GOT3 (cell line): ENCODE results near the gene CPLX3.

ENCODE experiments used
- DNase-seq: peaks from one replicate; lab custom pipeline; 2025; ENCODE audit warnings: mixed read lengths; lab: John Stamatoyannopoulos, UW

The CPLX3 gene

DNA sequence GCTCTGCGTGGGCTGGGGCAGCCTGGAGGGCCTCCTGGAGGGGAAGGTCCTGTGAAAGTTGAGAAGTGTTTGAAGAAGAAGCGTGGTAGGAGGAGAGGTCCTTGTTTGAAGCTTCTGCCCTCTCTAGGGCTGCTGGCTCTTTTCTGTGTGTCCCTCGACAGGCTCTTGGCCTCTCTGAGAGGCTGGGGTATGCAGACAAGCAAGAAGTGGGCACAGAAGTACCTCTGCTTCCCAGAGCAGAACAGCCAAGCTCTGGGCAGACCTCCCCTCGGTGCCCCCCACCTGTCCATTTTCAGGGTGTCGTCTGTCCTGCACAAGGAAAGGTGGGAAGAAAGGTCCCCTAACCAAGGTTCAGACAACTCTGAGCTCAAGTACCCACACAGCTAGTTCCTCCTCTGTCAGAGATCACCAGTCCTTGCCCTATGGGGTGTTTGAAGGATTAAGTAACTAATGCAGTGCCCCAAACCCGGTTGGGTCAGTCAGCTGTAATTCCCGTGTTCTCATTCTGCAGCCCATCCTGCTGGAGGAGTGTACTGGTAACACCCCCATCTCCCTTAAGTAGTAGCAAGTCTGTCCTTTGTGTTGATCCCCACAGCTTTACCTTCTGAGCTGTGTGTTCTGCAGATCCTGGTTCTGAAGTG, 38.3 kb upstream of the CPLX3 start:
- no peak for DNase-seq

DNA sequence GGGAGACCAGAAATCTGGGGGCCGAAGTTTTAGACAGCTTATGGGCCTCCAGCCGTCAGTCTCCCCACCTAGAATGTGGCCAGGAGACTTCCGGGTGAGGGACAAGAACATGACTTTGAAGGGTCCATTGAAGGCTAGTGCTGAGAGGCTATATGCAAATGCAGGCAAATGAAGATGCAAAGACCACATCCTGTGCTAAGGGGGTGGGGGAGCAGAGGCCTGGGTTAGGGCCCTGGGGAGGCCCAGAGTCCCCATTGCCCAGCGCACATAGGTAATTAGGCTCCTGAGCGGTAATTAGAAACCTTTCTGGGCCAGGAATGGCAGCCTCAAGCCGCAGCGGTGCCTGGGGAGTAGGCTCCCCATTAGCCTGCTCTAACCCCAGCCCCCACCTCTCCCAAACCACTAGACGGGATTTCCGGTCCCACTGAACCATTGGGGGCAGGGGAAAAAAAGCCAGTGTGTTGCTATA, 37.7 kb upstream of the CPLX3 start:
- DNase-seq, result no peak

DNA sequence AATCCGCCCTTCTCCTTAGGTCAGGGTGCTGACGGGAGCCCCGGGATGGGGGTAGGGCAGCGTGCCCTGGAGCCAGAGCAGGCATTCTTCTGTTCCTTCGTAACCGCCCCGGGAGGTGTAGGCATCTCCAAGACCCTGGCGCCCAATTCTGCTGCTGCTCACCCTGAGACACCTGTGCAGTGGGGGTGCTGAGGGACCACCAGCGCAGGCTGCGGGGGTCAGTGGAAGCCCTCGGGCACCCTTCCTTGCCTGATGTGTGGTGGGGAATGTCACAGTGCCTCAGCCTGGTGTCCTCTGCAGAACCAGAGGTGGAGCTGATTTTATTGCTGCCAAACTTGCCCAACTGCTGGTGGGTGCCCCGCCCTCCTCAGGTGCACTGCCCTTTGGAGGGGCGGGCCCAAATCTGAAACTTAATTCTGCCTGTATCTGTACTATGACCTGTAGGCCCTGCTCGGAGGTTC, 37.2 kb upstream of the CPLX3 start:
- no peak for DNase-seq

DNA sequence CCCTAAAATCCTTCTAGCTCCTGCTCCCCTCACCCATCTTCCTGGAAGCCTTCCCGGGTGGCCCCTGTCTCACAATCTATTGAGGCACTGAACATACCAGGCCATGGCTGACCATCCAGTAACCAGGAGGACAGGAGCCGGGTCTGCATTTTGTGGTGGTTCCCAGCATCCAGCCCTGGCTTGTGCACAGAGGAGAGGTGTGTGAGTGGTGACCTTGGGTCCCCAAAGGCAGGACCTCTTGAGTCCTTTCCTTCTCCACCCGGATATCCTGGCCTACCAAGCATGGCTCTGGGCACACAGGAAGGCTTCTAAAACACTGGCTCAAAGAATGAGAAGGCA, 36.7 kb upstream of the CPLX3 start:
- DNase-seq, result no peak

DNA sequence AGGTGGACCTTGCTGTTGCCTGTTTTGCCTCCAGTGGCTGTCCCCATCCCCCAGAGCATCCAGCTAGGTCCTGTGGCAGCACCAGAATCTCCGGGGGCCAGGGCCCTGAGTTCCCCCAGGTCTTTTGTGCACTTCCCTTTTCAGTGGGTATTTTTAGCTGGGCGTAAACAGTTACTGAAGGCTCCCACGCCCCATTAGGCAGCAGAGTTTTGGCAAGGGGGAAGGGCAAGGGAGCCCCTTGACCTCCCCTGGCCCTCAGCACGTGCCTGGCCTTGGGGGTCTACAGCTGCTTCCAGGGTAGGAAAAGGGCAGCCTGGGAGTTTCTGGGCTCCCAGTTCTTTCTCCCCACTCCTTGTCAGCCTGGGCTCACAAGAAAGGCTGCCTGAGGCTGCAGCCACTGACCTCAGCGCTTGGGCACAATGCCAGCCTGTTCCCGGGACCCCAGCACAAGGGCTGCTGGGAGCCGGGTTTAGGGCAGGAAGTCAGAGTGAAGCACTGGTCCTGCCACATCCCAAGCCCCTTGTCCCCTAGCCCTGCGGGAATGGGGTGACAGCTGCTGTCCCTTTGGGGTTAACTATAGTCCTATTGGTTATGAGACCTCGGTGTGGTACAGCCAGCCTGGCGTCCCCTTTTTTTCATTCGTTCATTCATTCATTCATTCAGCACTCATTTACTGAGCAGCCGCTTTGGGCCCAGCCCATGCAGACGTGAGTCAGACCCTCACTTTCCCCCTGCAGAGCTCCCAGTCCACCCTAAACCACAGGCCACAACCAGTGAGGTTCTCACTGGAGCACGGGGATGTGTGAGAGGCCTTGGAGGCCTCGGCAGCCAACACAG, 36.1 kb upstream of the CPLX3 start:
- no peak for DNase-seq

DNA sequence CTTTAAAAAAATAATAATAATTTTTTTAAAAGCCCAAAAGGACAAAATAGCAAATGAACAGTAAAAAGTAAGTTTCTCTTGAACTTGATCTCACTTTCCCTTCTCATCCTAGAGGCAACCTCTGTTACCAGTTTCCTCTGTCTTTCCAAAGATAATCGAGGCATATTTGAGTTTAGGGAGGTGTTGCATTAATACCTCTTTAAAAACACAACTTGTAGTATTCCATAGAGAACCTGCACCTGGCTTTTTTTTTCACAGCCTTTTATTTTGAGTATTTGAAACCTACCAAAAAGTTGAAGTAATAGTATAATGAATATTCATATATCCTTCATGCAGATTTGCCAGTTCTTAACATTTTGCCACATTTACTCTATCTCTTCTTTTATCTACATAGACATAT, 35.4 kb upstream of the CPLX3 start:
- no peak for DNase-seq

DNA sequence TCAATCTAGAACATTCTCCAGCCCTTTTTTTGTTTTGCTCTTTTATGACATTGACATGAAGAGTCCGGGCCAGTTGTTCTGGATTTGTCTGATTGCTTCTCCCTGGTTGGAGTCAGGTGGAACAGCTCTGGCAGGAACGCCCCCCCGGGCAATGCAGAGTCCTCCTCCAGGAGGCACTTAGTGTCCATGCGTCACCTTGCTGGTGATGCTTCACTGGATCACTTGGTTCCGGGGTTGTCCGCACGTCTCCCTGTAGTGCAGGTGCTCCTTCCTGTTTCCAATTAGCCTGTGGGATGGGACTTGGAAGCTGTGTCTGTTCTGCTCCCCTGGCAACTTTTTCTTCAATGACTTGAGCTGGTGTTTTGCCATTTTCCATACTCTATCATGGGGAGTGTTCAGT, 34.8 kb upstream of the CPLX3 start:
- DNase-seq, result no peak

DNA sequence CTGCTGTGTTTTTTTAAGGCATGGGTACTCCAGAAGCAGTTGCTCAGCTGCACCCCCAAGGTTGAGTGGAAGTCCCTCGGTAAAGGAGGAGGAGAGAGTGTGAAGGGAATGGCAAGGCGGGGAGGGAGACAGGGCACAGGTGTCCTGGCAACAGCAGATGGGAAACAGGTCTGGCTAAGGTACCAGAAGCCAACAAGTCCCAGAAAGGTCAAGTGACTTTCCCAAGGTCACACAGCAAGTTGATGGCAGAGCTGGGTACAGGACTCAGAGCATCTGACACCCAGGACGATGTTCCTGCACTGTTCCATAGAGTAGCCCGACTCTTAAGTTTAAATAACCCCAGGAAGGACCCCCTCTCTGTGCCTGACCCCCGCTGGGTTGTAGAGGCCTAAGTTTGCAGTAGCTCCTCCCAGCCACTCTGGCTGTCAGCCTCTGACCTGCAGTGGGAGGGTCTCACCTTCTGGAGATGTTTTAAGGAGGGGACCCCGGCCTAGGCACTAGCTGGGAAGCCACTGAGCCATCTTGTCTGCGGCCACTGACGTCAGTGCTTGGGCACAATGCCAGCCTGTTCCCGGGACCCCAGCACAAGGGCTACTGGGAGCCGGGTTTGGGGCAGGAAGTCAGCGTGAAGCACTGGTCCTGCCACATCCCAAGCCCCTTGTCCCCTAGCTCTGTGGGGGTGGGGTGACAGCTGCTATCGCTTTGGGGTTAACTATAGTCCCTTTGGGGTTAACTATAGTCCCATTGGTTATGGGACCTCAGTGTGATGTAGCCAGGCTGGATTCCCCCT, 34.0 kb upstream of the CPLX3 start:
- DNase-seq, result no peak

DNA sequence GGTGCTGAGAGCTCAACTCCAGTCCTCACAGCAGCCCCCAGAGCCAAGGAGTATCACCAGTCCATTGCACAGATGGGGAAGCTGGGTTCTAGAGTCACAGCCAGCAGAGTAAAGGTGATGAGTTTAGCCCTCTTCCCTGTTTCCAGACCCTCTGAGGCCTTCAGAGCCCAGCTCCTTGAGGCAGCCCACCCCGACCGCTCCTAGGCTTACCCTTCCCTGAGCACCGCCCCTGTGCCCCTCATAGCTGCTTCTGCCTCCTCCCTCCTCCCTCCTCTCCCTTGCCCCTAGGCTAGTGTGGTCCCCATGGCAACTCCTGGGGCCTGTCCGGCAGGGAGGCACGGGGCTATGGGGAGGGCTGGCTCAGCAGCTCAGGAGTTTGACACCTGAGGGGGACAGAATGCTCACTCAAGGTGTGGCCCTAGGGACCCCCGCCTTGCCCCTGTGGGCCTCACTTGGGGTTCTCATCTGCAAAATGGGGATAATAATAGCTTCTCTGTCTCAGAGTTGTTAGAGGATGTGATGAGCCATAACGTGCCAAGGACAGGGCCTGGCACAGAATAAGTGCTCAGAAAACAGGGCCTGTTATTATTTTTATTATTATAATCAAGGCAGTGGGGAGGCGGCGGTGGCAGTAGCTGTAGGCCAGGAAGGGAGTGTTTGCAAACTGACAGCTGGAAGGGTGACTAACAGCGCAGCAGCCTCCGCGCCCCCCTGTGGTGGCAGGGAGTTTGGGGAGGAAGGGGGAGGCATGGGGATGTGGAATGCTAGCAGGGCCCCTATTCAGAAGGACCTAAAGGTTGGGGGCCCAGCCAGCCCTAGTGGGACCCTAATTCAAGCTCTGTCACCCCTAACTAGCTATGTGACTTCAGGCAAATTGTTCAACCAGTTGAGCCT, 33.0 kb upstream of the CPLX3 start:
- DNase-seq, result no peak

DNA sequence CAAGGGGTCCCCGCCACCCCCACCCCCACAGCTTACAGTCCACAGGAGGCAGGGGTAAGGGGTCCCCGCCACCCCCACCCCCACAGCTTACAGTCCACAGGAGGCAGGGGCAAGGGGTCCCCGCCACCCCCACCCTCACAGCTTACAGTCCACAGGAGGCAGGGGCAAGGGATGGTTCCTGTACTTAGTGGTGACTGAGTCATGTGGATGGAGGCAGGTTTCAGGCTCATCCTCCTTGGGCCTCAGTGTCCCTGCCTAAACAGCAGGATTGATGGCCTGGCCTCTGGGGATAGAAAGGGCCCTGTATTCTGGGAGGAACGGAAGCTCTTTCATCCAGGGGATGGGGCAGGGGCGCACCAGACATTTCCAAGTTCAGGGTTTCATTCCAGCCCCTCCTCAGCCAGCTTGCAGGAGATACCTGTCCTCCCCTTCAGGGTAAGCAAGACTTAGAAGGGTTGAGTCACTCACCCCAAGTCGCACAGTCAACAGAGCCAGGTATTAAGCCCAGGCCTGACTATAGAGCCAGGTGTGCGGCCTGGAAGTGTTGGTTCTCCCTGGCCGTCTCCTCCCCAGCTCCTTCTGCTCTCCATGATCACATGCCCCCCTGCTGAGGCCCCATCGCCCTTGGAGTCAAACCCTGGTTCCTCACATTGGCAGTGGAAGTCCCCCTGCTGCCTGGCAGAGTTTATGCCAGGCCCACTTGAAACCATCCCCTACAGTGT, 32.0 kb upstream of the CPLX3 start:
- DNase-seq, result no peak

DNA sequence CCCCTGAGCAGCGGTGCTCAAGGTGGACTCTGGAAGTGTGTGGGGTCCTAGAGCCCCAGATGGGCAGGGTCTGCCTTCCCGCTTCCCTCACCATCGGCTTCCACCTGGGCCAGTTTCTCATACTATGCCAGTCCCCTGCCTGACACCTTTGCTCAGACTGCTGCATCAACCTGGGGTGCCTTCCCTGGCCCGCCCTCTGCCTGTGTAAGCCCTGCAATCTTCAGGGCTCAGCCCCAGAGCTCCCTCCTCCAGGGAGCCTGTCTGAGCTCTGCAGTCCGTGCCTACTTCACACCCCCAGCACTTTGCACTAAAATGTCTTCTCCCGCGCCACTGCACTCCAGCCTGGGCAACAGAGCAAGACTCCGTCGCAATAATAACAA, 31.5 kb upstream of the CPLX3 start:
- DNase-seq, result no peak

DNA sequence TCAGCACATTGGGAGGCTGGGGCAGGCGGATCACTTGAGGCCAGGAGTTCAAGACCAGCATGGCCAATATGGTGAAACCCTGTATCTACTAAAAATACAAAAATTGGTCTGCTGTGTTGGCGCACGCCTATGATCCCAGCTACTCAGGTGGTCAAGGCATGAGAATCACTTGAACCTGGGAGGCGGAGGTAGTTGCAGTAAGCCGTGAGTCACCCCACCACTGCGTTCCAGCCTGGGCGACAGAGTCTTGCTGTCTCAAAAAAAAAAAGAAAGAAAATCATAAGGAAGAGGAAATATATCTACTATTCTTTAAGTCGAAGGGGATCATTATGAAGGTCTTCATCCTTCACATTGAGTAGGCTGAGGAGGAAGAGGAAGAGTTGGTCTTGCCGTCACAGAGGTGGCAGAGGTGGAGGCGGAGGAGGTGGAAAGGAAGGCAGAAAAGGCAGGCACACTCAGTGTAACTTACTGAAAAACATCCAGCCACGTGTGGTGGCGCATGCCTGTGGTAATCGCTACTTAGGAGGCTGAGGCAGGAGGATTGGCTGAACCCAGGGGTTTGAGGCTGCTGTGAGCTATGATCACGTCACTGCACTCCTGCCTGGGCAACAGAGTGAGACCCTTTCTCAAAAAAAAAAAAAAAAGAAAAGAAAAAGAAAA, 30.3 kb upstream of the CPLX3 start:
- DNase-seq, result no peak

DNA sequence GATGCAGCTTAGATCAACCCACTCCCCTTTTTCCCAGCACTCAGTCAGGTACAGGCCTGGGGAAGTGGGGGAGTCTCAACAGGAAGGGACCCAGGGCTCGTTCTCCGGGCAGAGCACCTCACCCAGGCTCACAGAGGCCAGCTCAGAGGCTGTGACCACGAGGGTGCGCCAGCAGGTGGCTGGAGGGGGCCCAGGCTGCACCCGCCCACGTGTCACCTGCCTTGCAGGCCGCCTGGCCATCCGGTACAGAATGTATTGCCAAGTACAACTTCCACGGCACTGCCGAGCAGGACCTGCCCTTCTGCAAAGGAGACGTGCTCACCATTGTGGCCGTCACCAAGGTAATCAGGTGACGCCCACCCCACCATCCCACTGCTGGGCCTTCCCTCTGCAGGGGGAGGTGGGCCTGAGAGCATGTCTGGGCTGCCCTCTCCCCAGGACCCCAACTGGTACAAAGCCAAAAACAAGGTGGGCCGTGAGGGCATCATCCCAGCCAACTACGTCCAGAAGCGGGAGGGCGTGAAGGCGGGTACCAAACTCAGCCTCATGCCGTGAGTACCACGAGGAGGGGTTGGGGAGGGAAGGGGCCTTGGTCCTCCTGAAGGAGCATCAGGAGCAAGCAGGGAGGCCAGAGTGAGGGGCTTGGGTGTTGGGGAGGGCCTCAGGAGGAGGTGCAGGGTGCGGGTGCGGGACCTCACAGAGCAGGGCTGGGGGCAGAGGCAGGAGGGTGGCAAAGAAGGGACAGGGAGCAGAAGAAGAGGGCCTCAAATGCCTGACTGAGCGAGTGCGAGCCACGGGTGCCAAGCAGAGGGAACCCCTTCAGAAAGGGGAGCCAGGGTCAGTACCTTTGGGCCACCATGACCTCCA, 27.8 kb upstream of the CPLX3 start:
- DNase-seq, result no peak

DNA sequence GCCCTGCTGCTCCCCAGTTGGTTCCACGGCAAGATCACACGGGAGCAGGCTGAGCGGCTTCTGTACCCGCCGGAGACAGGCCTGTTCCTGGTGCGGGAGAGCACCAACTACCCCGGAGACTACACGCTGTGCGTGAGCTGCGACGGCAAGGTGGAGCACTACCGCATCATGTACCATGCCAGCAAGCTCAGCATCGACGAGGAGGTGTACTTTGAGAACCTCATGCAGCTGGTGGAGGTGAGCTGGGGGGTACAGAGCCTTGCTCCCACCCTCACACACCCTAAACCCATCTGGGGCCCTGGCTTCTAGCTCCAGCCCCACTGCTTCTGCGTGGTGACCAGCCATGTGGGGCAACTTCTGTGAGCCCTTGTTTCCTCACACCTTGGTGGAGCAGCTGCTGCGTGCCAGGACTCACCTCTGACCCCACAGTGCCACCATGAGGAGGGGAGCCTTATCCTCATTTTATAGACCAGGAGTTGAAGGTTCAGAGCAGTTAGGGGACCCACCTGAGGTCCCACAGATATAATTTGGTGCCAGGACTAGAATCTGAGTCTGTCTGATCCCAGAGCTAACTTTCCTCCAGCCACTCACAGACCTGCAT, 27.1 kb upstream of the CPLX3 start:
- DNase-seq, result no peak

DNA sequence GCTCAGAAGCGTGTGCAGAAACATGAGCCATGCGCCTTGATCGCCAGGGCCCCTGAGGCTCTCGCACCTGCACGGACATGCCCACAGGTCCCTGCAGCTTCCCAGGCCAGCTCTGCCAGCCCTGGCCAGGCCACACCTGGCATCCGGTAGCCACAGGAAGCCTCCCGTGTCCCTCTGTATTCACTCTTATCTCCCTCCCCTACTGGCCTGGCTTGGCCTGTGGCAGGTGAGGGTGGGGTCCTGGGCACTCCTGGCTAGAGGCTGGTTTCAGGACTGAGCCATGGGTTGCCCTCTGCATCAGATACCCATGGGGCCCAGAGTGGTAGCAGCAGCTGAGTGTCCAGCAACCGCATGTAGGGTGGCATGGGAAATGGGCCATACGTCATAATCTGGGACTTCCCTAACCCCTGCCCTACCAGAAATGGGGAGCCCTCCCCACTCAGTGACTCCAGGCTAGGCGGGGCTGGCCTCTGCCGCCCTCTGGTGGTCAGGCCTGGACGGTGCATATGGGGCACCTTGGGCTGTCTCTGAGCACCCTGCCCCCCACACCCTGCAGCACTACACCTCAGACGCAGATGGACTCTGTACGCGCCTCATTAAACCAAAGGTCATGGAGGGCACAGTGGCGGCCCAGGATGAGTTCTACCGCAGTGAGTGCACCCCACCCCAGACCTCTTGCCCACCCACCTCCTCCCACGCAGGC, 26.4 kb upstream of the CPLX3 start:
- no peak for DNase-seq

DNA sequence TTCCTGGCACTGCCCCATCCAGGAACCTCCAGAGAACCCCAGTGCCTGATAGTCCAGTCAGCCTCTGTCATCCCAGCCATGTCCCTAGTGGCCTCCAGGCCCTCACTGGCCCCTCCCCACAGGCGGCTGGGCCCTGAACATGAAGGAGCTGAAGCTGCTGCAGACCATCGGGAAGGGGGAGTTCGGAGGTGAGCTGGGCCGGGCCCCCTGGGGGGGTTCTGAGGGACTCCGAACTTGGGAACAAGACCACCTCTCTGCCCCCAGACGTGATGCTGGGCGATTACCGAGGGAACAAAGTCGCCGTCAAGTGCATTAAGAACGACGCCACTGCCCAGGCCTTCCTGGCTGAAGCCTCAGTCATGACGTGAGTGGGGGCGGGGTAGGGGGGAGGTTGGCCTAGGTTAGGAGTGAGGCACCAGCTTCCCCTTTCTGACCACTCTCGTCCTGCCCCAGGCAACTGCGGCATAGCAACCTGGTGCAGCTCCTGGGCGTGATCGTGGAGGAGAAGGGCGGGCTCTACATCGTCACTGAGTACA, 25.8 kb upstream of the CPLX3 start:
- no peak for DNase-seq

DNA sequence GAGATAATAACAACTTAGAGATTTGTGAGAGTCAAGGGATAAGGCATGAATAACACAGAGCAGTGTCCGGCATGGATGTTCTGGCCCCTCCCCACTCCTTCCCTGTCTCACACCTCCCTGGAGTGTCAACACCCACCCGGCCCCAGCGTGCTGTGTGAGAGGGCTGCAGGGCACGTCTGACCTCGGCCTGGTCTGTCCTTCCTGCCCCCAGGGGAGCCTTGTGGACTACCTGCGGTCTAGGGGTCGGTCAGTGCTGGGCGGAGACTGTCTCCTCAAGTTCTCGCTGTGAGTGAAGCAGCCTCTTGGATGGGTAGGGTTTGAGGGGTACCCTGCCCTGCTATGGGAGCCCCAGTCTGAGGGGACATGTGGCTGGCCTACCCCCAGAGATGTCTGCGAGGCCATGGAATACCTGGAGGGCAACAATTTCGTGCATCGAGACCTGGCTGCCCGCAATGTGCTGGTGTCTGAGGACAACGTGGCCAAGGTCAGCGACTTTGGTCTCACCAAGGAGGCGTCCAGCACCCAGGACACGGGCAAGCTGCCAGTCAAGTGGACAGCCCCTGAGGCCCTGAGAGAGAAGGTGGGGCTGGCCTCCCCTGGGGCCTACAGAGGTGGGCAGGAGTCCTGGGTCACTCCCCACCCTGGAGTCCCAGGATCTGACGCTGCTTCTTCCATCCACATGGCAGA, 25.0 kb upstream of the CPLX3 start:
- DNase-seq, result no peak

DNA sequence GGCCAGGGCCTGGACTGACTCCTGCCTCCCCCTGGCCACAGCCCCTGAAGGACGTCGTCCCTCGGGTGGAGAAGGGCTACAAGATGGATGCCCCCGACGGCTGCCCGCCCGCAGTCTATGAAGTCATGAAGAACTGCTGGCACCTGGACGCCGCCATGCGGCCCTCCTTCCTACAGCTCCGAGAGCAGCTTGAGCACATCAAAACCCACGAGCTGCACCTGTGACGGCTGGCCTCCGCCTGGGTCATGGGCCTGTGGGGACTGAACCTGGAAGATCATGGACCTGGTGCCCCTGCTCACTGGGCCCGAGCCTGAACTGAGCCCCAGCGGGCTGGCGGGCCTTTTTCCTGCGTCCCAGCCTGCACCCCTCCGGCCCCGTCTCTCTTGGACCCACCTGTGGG, 24.1 kb upstream of the CPLX3 start:
- no peak for DNase-seq
